ENCODE results near the gene FREM2.

GRCh38 chr13:38849315-38849714, 162.4 kb downstream of the FREM2 start:
- TF ChIP-seq CTCF (IDR thresholded peaks at IDR 0.05) (no peak), POLR2A (IDR thresholded peaks at IDR 0.05) (no peak)

Measured in esophagus squamous epithelium (tissue), 4 donors.